Inflammatory macrophage (primary cell): ENCODE measurements around the gene DLG1.
"Not testable (repeated sequence)": the region's sequence is repeated elsewhere in the genome, so short reads cannot be mapped to it uniquely, and the experiment has no call there.

ENCODE experiments used
- DNase-seq, 2 donors: peaks; one replicate each; pipeline ENCODE4 v3.0.0-alpha.2; 2020 to 2022

The DLG1 gene

DNA sequence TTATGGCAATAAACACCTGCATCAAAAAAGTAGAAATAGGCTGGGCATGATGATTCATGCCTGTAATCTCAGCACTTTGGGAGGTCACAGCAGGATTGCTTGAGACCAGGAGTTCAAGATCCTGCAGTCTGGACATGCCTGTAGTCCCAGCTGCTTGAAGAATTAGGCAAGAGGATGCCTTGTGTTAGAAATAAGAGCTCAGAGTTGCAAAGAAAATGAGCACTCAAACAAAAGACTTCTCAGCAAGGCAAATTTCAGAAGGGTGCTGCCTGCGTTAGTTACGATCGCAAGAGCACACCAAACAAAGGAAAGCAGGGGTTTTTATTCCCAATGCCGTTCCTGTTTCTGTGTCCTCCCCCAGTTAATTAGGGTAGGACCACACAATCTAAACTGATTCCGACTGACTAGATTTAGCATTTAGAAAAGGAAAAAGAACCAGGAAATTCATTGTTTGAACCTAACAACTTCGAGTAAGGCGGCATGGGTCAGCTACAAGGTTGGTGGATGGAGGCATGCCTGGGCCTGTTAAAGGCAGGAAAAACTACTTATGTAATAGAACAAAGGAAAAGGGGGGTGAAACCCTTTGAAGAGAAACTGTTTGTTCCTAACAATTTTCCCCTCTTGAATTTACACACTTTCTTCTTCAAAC, 55.5 kb downstream of the DLG1 start:
- no peak for DNase-seq

DNA sequence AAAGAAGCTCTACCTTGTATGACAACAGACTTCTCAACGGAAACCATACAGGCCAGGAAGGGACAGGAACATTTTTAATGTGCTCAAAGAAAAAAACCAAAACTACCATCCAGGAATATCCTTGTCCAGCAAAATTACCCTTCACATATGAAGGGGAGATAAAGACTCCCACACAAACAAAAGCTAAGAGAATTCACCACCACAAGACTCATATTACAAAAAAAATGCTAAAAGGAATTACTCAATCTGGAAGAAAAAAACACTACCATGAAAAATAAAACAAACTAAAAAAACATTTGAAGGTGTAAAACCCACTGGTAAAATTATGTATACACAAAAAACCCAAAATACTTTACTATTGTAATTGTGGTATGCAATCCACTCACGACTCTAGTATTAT, 57.2 kb downstream of the DLG1 start:
- no peak for DNase-seq

DNA sequence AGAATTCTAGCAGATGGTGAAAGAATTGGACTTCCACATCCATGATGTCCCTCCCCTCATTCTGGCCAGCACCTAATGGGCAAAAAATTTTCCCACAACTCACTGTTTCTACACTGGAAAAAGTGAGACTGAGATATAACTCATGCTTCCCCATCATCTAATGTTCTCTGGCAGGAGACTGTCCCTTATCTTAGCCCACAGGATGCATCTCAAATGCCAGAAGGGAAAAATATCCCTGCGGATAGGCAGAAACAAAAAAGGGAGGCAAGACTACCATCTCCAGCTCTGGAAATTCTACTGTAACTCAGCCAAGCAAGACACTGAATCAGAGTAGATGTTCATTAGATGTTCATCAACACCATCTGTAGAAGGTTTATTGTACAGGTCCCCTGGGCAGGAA, 58.6 kb downstream of the DLG1 start:
- no peak for DNase-seq

DNA sequence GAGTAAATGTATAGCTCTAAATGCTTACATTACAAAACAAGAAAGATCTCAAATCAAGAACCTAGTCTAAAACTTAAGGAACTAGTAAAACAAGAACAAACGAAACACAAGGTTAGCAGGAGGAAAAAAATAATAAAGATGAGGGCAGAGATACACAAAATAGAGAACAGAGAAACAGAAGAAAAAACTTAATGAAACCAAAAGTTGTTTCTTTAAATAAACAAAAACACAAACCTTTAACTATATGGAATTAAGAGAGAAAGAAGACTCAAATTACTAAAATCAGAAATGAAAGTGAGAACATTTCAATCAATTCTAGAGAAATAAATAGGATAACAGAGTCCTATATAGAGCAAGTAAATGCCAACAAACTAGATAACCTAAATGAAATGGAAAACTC, 59.6 kb downstream of the DLG1 start:
- DNase-seq = no peak

DNA sequence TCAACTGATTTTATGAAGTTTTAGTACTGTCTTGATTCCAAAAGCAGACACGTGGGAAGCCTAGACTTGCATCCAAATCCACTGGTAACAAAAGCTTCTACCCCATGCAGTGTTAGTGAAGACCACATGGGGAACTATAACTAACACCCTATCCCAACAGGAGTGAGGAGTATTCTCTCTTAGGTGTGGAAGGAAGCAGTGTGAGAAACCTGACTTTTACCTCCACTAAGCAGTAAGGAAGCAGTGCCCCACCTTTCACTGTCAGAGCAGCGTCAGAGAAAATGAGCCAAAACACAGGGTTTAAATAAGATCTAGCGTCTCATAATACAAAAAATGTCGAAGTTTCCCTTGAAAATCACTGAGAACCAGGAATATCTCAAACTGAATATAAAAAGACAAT, 60.5 kb downstream of the DLG1 start:
- DNase-seq = no peak

DNA sequence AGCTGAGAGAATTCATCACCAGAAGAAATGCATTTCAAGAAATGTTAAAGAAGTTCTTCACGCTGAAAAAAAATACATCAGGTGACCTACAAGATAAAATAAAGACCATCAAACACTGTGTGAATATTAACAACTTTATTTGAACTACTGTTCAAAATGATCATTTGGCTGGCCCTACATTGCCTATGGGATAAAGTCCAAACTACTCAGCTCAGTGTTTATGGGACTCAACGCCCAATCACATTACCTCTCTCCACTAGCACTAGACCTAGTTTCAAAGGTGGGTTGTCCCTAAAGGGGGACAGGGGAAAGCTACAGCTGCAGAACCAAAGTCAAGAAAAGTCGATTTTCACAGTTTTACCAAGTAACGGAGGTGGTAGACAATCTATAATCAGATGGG, 62.0 kb downstream of the DLG1 start:
- DNase-seq = no peak

DNA sequence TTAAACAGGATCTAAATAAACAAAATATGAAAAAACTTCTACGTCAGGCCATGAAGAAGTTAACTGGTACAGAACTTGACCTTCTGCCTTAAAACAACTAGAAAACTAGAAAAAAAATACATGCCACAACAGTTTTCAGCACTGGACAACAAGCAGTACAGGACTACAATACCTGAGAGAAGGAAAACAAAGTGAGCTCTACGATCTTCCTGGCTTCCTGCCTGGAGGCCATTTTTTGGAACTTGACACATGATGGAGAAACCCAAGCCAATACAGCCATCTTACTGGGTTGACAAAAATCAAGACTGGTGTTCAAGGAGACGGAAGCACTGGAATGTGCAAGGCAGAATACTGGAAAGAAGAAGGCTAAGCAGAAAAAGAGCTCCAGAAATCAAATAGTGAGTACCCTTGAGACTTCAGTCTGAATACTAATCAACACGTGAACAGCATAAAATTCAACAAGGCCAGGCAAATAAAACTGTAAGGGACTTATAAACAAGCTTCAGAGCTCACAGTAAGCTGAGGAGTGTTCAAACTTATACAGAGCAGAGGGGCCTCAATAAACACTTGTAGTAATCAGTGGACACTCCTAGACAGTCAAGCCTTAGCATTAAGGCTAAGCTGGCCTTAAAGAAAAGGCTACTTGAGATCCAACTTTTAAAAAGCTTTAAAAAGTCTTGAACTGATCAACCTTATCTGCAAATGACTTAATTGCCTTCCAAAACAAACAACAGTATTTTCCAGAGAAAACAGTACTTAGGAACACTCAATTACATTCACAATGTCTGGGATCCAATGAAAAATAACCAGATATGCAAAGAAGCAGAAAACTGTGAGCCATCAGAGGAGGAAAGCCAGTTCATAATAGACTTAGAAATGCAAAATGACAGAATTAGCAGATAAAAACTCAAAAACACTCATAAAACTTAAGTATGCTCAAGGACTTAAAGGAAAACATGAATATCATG, 63.2 kb downstream of the DLG1 start:
- DNase-seq = no peak

DNA sequence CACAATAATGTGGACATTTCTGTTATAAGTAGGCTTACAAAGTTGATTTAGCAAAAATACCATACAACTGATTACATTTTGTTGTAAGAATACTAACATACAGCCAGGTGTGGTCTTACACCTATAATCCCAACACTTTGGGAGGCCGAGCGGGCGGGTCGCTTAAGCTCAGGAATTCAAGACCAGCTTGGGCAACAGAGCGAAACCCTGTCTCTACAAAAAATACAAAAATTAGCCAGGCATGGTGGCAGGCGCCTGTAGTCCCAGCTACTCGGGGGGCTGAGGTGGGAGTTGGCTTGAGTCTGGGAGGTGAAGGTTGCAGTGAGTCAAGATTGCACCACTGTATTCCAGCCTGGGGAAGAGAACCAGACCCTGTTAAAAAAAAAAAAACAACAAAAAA, 67.1 kb downstream of the DLG1 start:
- no peak for DNase-seq

DNA sequence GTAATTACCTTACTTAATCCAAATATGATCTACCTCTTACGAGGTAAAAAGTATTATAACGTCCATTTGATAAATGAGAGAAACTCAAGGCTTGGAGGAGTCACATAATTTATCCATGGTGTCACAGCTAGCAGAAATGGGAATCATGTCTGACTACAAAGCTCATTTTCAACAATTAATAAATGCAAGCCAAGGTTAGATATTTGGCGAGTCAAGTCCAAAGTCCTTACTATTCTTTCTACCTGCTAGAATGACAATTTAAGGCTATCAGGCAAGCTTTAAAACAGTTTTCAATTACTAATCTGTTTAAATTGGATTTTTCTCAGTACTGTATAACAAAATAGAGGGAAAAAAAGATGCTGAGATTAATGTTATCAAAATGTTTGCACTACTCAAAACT, 68.6 kb downstream of the DLG1 start:
- no peak for DNase-seq

DNA sequence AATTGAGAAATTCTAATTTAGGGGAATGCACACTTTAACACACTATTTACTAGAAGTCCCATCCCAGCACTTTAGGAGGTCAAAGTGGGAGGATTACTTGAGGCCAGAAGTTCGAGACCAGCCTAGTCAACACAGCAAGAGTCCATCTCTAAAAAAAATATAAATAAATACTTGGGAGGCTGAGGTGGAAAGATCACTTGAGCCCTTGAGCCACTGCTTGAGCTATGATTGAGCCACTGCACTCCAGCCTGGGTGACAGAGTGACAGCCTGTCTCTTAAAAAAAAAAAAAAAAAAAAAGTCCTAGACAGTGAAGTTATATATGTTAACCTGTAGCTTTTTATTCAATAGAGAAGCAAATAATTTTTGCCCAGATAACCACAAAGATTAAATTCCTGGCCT, 69.2 kb downstream of the DLG1 start:
- DNase-seq = no peak

DNA sequence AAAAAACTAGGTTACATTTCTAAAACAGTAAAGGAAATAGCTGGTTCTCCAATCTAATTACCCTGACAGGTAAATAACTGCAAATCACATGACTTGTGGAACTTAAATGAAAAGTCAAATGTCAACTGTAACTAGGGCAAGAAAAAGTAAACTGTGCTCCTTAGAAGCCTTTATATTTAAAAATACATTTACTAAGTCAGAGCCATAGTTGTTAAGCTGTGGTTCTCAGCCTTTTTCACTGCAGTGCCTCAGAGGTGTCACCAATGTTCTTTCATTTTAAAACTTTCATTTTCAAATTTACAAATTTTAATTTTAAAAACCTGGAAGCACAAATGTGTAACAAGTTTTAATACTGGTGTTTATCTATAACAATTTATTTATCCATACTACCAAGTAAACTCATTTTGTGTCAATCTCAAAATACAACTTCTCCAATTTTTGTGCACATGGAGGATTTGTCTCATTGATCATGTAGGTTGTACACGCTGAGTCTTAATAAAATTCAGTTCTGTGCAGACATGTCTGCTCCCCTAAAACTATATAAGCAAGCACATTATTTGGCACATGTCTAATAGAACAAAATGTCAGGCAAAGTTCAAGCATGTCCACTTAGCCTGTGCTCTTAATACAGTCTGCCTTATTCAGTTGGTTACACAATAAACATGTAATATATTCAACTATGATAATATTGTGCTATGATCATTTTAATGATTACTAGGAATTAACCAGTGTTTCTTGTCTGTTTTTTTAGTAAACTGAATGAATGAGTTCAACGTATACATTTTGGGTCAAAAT, 70.4 kb downstream of the DLG1 start:
- no peak for DNase-seq

DNA sequence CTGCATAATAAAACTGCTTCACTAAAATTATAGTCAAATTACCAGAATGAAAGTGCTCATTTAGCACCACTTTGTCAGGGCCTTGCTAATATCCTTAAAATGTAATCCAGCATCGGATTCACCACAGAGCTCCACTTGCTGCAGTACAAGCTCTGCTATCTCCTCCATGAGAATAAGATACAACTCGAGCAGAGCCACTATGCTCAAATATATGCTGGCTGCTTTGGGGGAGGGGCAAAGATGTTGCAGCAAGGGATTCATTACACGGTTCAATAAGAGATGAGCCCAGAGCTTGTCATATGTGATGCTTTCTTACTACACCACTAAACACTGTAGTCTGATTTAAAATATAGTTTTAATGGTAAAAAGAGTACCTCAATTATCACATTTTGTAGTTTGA, 72.2 kb downstream of the DLG1 start:
- DNase-seq = no peak

DNA sequence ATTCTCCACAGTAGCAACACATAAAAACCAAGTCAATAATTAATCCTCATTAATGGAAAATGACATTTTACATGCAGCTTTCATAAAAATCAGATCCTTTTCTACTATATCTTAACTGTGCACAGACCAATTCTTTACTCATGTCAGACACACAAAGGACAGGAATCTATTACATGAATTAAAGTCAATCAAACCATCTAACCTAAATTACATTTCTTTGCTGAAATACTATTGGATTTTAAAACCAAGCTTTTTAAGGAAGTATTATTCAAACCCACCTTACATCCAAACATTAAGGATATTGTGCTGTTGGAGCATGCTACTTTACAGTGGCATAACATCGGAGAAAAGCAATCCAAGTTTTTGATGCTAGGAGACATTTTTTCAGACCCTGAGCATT, 72.8 kb downstream of the DLG1 start:
- DNase-seq = no peak

DNA sequence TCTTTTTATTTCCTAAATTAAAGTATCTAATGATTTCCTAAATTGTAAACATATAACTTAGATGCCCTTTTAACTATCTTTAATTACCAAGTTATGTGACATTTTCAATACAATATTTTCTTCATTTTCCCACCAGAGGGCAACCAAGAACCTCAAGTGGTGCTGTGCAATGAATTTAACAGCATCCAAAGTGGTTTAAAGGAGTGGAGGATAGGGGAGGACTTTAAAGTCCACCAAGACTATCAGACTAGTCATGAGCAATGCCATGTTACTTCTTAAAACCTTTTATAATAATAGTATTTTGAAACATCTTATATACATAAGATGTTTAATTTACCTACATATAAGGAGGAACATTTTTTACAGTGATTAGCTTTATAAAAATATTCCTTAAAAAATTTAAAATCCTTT, 74.4 kb downstream of the DLG1 start:
- peak; percentile 34 to 60 for DNase-seq

DNA sequence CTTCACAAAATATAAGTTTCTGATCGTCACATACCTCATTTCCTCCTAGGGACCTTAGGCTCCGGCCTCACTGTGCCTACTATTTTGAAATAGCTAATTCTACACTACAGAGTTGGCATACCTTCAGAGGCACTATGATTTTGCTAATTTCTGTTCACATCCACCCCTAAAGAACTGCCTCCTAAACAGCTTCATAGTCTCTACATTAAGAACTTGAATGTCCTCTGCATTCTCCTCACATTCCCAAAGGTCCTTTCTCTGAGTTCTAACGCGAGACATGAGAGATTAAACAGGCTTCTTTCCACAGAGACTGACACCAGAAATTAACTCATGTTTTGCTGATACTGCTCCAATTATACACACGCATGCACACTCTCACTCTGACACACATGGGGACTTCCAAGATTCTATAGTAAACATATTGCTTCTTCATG, 75.5 kb downstream of the DLG1 start:
- no peak for DNase-seq

DNA sequence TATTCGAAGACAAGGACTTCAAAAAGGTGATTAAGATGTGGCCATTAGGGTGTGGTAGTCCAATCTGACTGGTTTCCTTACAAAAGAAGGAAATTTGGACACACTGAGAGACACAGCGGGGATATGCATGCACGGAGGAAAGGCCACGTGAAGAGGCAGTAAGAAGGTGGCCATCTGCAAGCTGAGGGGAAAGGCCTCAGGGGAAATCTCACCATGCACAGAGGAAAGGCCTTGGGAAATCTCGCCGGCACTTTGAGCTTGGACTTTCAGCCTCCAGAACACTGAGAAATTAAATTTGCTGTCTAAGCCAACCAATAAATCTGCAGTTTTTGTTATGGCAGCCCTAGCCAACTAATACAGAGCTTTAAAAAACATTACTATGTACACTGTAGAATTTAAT, 78.8 kb downstream of the DLG1 start:
- no peak for DNase-seq

DNA sequence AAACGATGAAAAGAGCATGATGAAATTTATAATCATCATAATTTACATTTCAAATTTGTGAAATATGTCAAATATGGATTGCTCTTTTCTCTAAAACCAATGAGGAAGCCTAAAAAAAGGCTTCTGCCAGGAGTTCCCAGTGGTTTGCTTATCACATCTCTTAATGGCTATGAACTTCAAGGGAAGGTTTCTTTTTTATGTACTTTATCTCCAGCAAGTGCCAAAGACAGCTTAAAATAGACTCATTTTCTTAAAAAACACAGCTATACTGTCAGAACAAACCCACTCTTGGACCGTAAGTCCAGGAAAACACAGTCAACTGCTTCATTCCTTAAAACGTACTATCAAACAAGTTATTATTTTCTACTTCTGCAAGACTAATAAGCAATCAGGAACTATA, 80.2 kb downstream of the DLG1 start:
- no peak for DNase-seq

DNA sequence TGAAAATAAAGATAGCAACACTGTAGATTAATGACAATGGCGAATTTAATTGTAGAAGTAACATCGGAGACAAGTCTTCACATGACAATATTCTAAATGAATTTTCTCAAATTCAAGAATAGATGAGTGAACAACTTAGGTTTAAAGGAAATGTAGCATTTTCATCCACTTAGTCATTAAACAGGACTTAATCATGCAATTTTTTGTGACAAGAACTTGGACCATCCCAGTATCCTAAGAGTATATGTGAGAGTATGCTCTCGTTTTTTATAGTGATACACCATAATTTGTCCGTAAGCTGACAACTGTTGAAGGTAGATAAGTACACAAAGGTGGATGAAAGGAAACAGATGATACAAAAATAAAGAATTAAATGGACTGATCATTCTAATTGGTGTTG, 81.5 kb downstream of the DLG1 start:
- no peak for DNase-seq

DNA sequence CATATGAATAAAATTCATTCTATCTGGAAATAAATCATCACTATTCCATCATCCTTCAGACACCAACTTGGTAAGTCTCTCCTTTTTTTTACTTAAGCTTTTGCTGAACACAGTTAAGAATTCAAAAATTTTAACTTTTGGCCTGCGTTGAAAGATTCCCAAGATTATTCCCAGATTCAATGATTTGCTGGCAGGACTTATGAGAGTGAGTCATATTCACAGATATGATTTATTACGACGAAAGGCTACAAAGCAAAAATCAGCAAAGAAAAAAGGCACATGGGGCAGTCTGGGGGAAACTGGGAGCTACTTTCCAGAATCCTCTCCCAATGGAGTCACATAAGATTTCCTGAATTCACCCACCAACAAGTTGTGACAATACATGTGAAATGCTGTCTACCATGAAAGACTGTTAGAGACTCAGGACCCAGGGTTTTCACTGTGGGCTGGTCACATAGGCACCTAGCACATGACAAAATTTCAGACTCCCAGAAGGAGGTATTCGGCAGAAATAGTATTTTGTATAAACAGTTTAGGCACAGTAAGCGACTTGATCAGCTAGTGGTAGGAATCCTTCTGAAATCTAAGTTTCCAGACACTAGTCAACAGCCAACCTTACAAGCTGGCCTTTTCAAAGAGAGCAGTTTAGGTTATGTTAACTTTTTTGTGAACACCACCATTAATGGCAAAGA, 82.1 kb downstream of the DLG1 start:
- no peak for DNase-seq

DNA sequence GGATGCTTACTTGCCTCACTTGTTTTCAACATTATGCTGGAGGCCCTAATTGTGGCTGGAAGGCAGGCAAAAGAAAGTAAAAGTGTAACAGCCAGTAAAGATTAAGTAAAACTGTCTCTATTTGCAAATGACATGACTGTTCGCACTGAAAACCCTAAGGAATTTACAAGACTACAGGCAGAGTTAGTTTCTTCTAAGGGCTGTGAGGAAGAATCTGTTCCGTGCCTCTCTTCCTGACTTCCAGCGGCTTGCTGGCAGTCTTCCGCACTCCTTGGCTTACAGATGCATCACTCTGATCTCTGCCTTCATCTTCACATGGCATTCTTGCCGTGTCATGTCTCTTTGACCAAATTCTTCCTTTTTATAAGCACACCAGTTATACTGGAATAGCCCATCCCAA, 86.1 kb downstream of the DLG1 start:
- DNase-seq = no peak

DNA sequence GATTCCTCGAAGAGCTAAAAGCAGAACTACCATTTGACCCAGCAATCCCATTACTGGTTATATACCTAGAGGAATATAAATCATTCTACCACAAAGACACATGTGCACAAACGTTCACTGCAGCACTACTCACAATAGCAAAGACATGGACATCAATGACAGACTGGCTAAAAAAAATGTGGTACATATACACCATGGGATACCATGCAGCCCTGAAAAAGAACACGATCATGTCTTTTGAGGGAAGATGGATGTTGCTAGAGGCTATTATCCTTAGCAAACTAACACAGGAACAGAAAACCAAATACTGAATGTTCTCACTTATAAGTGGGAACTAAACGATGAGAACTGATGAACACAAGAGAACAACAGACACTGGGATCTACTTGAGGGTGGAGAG, 86.7 kb downstream of the DLG1 start:
- DNase-seq = not testable (repeated sequence)

DNA sequence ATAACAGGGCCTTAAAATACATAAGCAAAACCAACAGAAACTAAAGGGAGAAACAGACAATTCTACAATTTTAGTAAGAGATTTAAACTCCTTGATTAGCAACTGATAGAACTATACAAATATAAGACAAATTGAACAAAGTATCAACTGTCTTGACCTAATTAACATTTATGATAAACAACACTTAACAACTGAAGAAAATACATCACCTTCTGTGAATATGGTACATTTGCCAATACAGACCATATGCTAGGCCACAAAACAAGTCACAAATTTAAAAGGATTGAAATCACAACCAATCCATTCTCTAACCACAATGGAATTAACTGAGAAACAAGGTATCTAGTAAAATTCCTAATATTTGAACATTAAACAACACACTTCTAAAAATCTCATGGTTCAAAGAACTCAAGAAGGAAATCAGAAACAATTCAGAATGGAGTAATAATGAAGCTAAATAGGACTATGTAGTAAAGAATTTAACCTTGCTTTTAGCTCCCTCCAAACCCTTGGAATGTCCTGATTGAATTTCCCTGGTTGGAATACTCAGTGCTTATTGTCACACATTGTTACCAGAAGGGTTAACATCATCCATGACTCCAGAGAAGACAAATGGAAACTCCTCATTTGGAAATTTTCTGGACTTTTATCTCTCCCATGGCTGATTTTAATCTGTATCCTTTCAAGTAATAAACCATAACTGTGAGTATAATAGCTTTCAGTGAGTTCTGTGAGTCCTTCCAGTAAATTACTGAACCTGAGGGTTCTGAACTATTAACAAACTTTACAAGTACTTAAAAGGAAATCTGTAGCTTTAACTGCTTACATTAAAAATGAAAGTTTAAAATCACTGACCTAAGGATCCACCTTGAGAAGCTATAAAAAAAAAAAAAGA, 88.8 kb downstream of the DLG1 start:
- no peak for DNase-seq
